Activated T-cell treated with anti-CD3 and anti-CD28 coated beads, Interleukin-2, amount 50 U/mL, for 24 hours (primary cell): ENCODE data around the gene ZNF506.
"Not testable (repeated sequence)": the region's sequence is repeated elsewhere in the genome, so short reads cannot be mapped to it uniquely, and the experiment has no call there.

ENCODE experiments used
- DNase-seq: peaks from one replicate; pipeline ENCODE4 v3.0.0-alpha.2; 2020
- H3K27ac Mint-ChIP-seq: 2 replicates; pipeline ENCODE4 v1.8.0; 2020; ENCODE audit warnings: mild to moderate bottlenecking, mixed read lengths
- H3K27me3 Mint-ChIP-seq: 2 replicates; pipeline ENCODE4 v1.8.0; 2020; ENCODE audit warnings: mixed read lengths
- H3K36me3 Mint-ChIP-seq: 2 replicates; pipeline ENCODE4 v1.8.0; 2020; ENCODE audit warnings: low read depth, mixed read lengths
- H3K4me1 Mint-ChIP-seq: 2 replicates; pipeline ENCODE4 v1.8.0; 2020; ENCODE audit warnings: low read depth, mixed read lengths
- H3K4me3 Mint-ChIP-seq: 2 replicates; pipeline ENCODE4 v1.8.0; 2020; ENCODE audit warnings: mild to moderate bottlenecking, moderate library complexity, mixed read lengths
- H3K9me3 Mint-ChIP-seq: 2 replicates; pipeline ENCODE4 v1.8.0; 2020; ENCODE audit warnings: mixed read lengths

The ZNF506 gene

GRCh38 chr19:19817357-19817756 lies 4.2 kb downstream of the ZNF506 start:
- H3K36me3 Mint-ChIP-seq = peaks cover 85% of the 10 kb centered on the region
- DNase-seq = peak; percentile 49
- H3K4me1 Mint-ChIP-seq = peaks cover 64% of the 10 kb centered on the region
- H3K4me3 Mint-ChIP-seq = peak overlapping the region; percentile 46
- peaks cover 22% of the 10 kb centered on the region for H3K9me3 Mint-ChIP-seq
- no peaks in the 10 kb centered on the region for H3K27me3 Mint-ChIP-seq
- H3K27ac Mint-ChIP-seq = peak overlapping the region; percentile 87

GRCh38 chr19:19816679-19817078 lies 4.9 kb downstream of the ZNF506 start:
- no peaks in the 10 kb centered on the region for H3K27me3 Mint-ChIP-seq
- peaks cover 92% of the 10 kb centered on the region for H3K36me3 Mint-ChIP-seq
- no peak for DNase-seq
- H3K4me3 Mint-ChIP-seq = peak overlapping the region; percentile 46
- peaks cover 22% of the 10 kb centered on the region for H3K9me3 Mint-ChIP-seq
- H3K27ac Mint-ChIP-seq = peak overlapping the region; percentile 87
- peaks cover 68% of the 10 kb centered on the region for H3K4me1 Mint-ChIP-seq

- H3K4me1 Mint-ChIP-seq = peaks cover 55% of the 10 kb centered on the region
Observed at GRCh38 chr19:19811999-19812398, 9.6 kb downstream of the ZNF506 start.

GRCh38 chr19:19805480-19805879 lies 16.1 kb downstream of the ZNF506 start:
- H3K36me3 Mint-ChIP-seq = peaks cover 89% of the 10 kb centered on the region
- no peak overlapping the region for H3K4me3 Mint-ChIP-seq
- peaks cover 18% of the 10 kb centered on the region for H3K9me3 Mint-ChIP-seq
- H3K27me3 Mint-ChIP-seq = no peaks in the 10 kb centered on the region
- peak overlapping the region; percentile 15 for H3K27ac Mint-ChIP-seq
- peaks cover 36% of the 10 kb centered on the region for H3K4me1 Mint-ChIP-seq
- DNase-seq = no peak

More at GRCh38 chr19:19811999-19812398, 9.6 kb downstream of the ZNF506 start:
- H3K27me3 Mint-ChIP-seq, H3K4me3 Mint-ChIP-seq, DNase-seq: not testable (repeated sequence)
- H3K9me3 Mint-ChIP-seq = peaks cover 22% of the 10 kb centered on the region
- peaks cover 89% of the 10 kb centered on the region for H3K36me3 Mint-ChIP-seq
- H3K27ac Mint-ChIP-seq = peak overlapping the region; percentile 67

- no peaks in the 10 kb centered on the region for H3K27me3 Mint-ChIP-seq
- H3K9me3 Mint-ChIP-seq = peaks cover 4% of the 10 kb centered on the region
- no peak for DNase-seq
- no peak overlapping the region for H3K27ac Mint-ChIP-seq
- no peak overlapping the region for H3K4me3 Mint-ChIP-seq
- peaks cover 25% of the 10 kb centered on the region for H3K4me1 Mint-ChIP-seq
- peaks cover 92% of the 10 kb centered on the region for H3K36me3 Mint-ChIP-seq
Observed at GRCh38 chr19:19788015-19788414, 33.5 kb downstream of the ZNF506 start.

- H3K4me3 Mint-ChIP-seq, DNase-seq, H3K27me3 Mint-ChIP-seq: not testable (repeated sequence)
- H3K4me1 Mint-ChIP-seq = peaks cover 44% of the 10 kb centered on the region
- peaks cover 95% of the 10 kb centered on the region for H3K36me3 Mint-ChIP-seq
- H3K27ac Mint-ChIP-seq = peak overlapping the region; percentile 42
- peaks cover 13% of the 10 kb centered on the region for H3K9me3 Mint-ChIP-seq
Observed at GRCh38 chr19:19785476-19785875, 36.1 kb downstream of the ZNF506 start.

GRCh38 chr19:19782783-19783182 lies 38.8 kb downstream of the ZNF506 start:
- Mint-ChIP-seq H3K4me3 (peak overlapping the region; percentile 19), H3K36me3 (peaks cover 97% of the 10 kb centered on the region), H3K4me1 (peaks cover 60% of the 10 kb centered on the region), H3K9me3 (peaks cover 27% of the 10 kb centered on the region), H3K27me3 (no peaks in the 10 kb centered on the region), H3K27ac (peak overlapping the region; percentile 74)
- DNase-seq = peak; percentile 39

GRCh38 chr19:19781791-19782190 lies 39.8 kb downstream of the ZNF506 start:
- Mint-ChIP-seq H3K36me3 (peaks cover 98% of the 10 kb centered on the region), H3K4me1 (peaks cover 67% of the 10 kb centered on the region), H3K9me3 (peaks cover 27% of the 10 kb centered on the region)
- H3K27ac Mint-ChIP-seq, H3K4me3 Mint-ChIP-seq, H3K27me3 Mint-ChIP-seq, DNase-seq: not testable (repeated sequence)

- Mint-ChIP-seq H3K4me1 (peaks cover 78% of the 10 kb centered on the region), H3K36me3 (peaks cover 78% of the 10 kb centered on the region), H3K4me3 (peak overlapping the region; percentile 91), H3K27ac (peak overlapping the region; percentile 91), H3K9me3 (peaks cover 24% of the 10 kb centered on the region), H3K27me3 (no peaks in the 10 kb centered on the region)
- no peak for DNase-seq
Observed at GRCh38 chr19:19778666-19779065, 42.9 kb downstream of the ZNF506 start.

GRCh38 chr19:19777692-19778091 lies 43.9 kb downstream of the ZNF506 start:
- peaks cover 70% of the 10 kb centered on the region for H3K36me3 Mint-ChIP-seq
- peak overlapping the region; percentile 91 for H3K27ac Mint-ChIP-seq
- H3K9me3 Mint-ChIP-seq = peaks cover 22% of the 10 kb centered on the region
- H3K4me3 Mint-ChIP-seq = peak overlapping the region; percentile 91
- peaks cover 73% of the 10 kb centered on the region for H3K4me1 Mint-ChIP-seq
- H3K27me3 Mint-ChIP-seq = no peaks in the 10 kb centered on the region
- no peak for DNase-seq

GRCh38 chr19:19776206-19777008 lies 45.1 kb downstream of the ZNF506 start:
- H3K9me3 Mint-ChIP-seq = peaks cover 14% of the 10 kb centered on the region
- peaks cover 64% of the 10 kb centered on the region for H3K4me1 Mint-ChIP-seq
- H3K27ac Mint-ChIP-seq = peak overlapping the region; percentile 91
- H3K4me3 Mint-ChIP-seq = peak overlapping the region; percentile 91
- peaks cover 59% of the 10 kb centered on the region for H3K36me3 Mint-ChIP-seq
- peak; percentile 94 for DNase-seq
- H3K27me3 Mint-ChIP-seq = no peaks in the 10 kb centered on the region

- peaks cover 54% of the 10 kb centered on the region for H3K36me3 Mint-ChIP-seq
- DNase-seq = no peak
- H3K27me3 Mint-ChIP-seq = no peaks in the 10 kb centered on the region
- peaks cover 14% of the 10 kb centered on the region for H3K9me3 Mint-ChIP-seq
- H3K27ac Mint-ChIP-seq = peak overlapping the region; percentile 91
- peak overlapping the region; percentile 91 for H3K4me3 Mint-ChIP-seq
- H3K4me1 Mint-ChIP-seq = peaks cover 61% of the 10 kb centered on the region
Observed at GRCh38 chr19:19775891-19776205, 45.7 kb downstream of the ZNF506 start.

- H3K4me3 Mint-ChIP-seq = no peak overlapping the region
- no peak for DNase-seq
- H3K9me3 Mint-ChIP-seq = peaks cover 11% of the 10 kb centered on the region
- H3K4me1 Mint-ChIP-seq = peaks cover 53% of the 10 kb centered on the region
- H3K36me3 Mint-ChIP-seq = peaks cover 40% of the 10 kb centered on the region
- H3K27ac Mint-ChIP-seq = no peak overlapping the region
- H3K27me3 Mint-ChIP-seq = no peaks in the 10 kb centered on the region
Observed at GRCh38 chr19:19774354-19775033, 47.1 kb downstream of the ZNF506 start.

GRCh38 chr19:19771963-19772362 lies 49.6 kb downstream of the ZNF506 start:
- Mint-ChIP-seq H3K36me3 (peaks cover 15% of the 10 kb centered on the region), H3K4me1 (peaks cover 28% of the 10 kb centered on the region)
- H3K9me3 Mint-ChIP-seq, H3K27me3 Mint-ChIP-seq, H3K27ac Mint-ChIP-seq, H3K4me3 Mint-ChIP-seq, DNase-seq: not testable (repeated sequence)

- peaks cover 12% of the 10 kb centered on the region for H3K4me1 Mint-ChIP-seq
- H3K27me3 Mint-ChIP-seq, H3K9me3 Mint-ChIP-seq, H3K27ac Mint-ChIP-seq, DNase-seq, H3K4me3 Mint-ChIP-seq, H3K36me3 Mint-ChIP-seq: not testable (repeated sequence)
Observed at GRCh38 chr19:19769971-19770370, 51.6 kb downstream of the ZNF506 start.
